ENCODE measurements around the gene CRMP1. TPM values are rescaled to one million over a fixed set of nuclear protein-coding genes. Genes with fewer than 3 reads are reported as not detected.
A peak's percentile ranks its signal among the peaks of the same experiment; 100 is the strongest.

CRMP1 gene
- total and polyA plus RNA-seq, 3 donors from 2014 or later: 5.0 to 9.4 (median 8.9) TPM

- no peaks in the 10 kb centered on the region for H3K4me1 ChIP-seq
- intact Hi-C loops (cut with DNase I; ENCODE audit: low total_unique reads): no loop called here
- TF ChIP-seq POLR2A (IDR thresholded peaks at IDR 0.05) (no peak), CTCF (IDR thresholded peaks at IDR 0.05) (no peak)
- H3K9me3 ChIP-seq: no peaks in the 10 kb centered on the region
- H3K4me3 ChIP-seq: no peak overlapping the region
- no peaks in the 10 kb centered on the region for H3K27me3 ChIP-seq
- no peaks in the 10 kb centered on the region for H3K36me3 ChIP-seq (ENCODE audit: low read depth, missing control alignments)
- no peak overlapping the region for H3K27ac ChIP-seq
- 91 to 93% methylated on average over 9 to 11 of the region's 11 CpGs for WGBS, 2 donors
- no peak for DNase-seq
Measured at GRCh38 chr4:5799406-5799805, 93.5 kb downstream of the CRMP1 start.

- H3K27ac ChIP-seq: no peak overlapping the region
- no peaks in the 10 kb centered on the region for H3K36me3 ChIP-seq (ENCODE audit: low read depth, missing control alignments)
- no peaks in the 10 kb centered on the region for H3K9me3 ChIP-seq
- no peak overlapping the region for H3K4me3 ChIP-seq
- intact Hi-C loops (cut with DNase I; ENCODE audit: low total_unique reads): no loop called here
- no peaks in the 10 kb centered on the region for H3K27me3 ChIP-seq
- WGBS, 2 donors: 82 to 95% methylated on average over 11 of the region's 11 CpGs
- DNase-seq: no peak
- H3K4me1 ChIP-seq: no peaks in the 10 kb centered on the region
- TF ChIP-seq POLR2A (IDR thresholded peaks at IDR 0.05) (no peak), CTCF (IDR thresholded peaks at IDR 0.05) (no peak)
Measured at GRCh38 chr4:5798946-5799345, 93.9 kb downstream of the CRMP1 start.

GRCh38 chr4:5798462-5798861, 94.4 kb downstream of the CRMP1 start:
- no peaks in the 10 kb centered on the region for H3K4me1 ChIP-seq
- intact Hi-C loops (cut with DNase I; ENCODE audit: low total_unique reads): no loop called here
- TF ChIP-seq POLR2A (IDR thresholded peaks at IDR 0.05): no peak
- no peak for TF ChIP-seq CTCF (IDR thresholded peaks at IDR 0.05)
- no peak overlapping the region for H3K4me3 ChIP-seq
- peak; percentile 20 for DNase-seq
- no peak overlapping the region for H3K27ac ChIP-seq
- H3K36me3 ChIP-seq (ENCODE audit: low read depth, missing control alignments): no peaks in the 10 kb centered on the region
- WGBS, 2 donors: 79 to 84% methylated on average over 6 to 11 of the region's 11 CpGs
- no peaks in the 10 kb centered on the region for H3K9me3 ChIP-seq
- no peaks in the 10 kb centered on the region for H3K27me3 ChIP-seq

- Histone ChIP-seq H3K4me1 (no peaks in the 10 kb centered on the region), H3K4me3 (no peak overlapping the region), H3K27me3 (no peaks in the 10 kb centered on the region), H3K27ac (no peak overlapping the region), H3K36me3 (ENCODE audit: low read depth, missing control alignments) (no peaks in the 10 kb centered on the region), H3K9me3 (no peaks in the 10 kb centered on the region)
- WGBS, 2 donors: 86 to 88% methylated on average over 6 of the region's 6 CpGs
- no peak for DNase-seq
- TF ChIP-seq POLR2A (IDR thresholded peaks at IDR 0.05) (no peak), CTCF (IDR thresholded peaks at IDR 0.05) (no peak)
- intact Hi-C loops (cut with DNase I; ENCODE audit: low total_unique reads): no loop called here
Measured at GRCh38 chr4:5797866-5798265, 95.0 kb downstream of the CRMP1 start.

- no peak for TF ChIP-seq CTCF (IDR thresholded peaks at IDR 0.05)
- no peak for TF ChIP-seq POLR2A (IDR thresholded peaks at IDR 0.05)
- no peak for DNase-seq
- no peak overlapping the region for H3K4me3 ChIP-seq
- no peaks in the 10 kb centered on the region for H3K27me3 ChIP-seq
- H3K36me3 ChIP-seq (ENCODE audit: low read depth, missing control alignments): no peaks in the 10 kb centered on the region
- no peaks in the 10 kb centered on the region for H3K9me3 ChIP-seq
- no peaks in the 10 kb centered on the region for H3K4me1 ChIP-seq
- 73 to 96% methylated on average over 2 to 18 of the region's 18 CpGs for WGBS, 2 donors
- intact Hi-C loops (cut with DNase I; ENCODE audit: low total_unique reads): no loop called here
- H3K27ac ChIP-seq: no peak overlapping the region
Measured at GRCh38 chr4:5796976-5797375, 95.9 kb downstream of the CRMP1 start.
